Panc1 (cell line): ENCODE data around the gene B4GALNT4. TPM values are rescaled to one million over a fixed set of nuclear protein-coding genes. Genes with fewer than 3 reads are reported as not detected.

ENCODE experiments used
- ATAC-seq: fragments of 200-7000 bp; cut with Tn5 transposase; 2 replicates; pipeline ENCODE4 v1.9.1; 2020; ENCODE audit warnings: mild to moderate bottlenecking, moderate library complexity
- BruUV-seq: library from RNA; stranded (reverse); fragments of 400-500 nt; replicated peaks from 2 replicates; lab custom pipeline; 2021; lab: Mats Ljungman, UMichigan
- CTCF ChIA-PET: fragments of 300-600 bp; sonication (Branson Sonifier 250); formaldehyde crosslinking; loops from one replicate; lab custom pipeline; 2022; ENCODE audit warnings: antibody characterized with exemption; lab: Charles Lee
- POLR2A ChIA-PET: fragments of 300-600 bp; sonication (Branson Sonifier 250); formaldehyde crosslinking; loops from one replicate; lab custom pipeline; 2022; ENCODE audit warnings: antibody characterized with exemption; lab: Charles Lee
- DNase-seq: peaks from one replicate; pipeline ENCODE4 v3.0.0-alpha.2; 2010; ENCODE audit warnings: low read depth, low spot score
- H3K27ac ChIP-seq: 2 replicates; pipeline ENCODE4 v1.5.1; 2011; ENCODE audit warnings: mild to moderate bottlenecking, low read length, inconsistent platforms
- H3K27me3 ChIP-seq: fragments of 200-500 bp; sonication (Bioruptor generic); 2 replicates; pipeline ENCODE4 v1.6.0; 2014; ENCODE audit warnings: low read length, inconsistent platforms; ENCODE audit not compliant: control insufficient read depth, insufficient read depth
- H3K36me3 ChIP-seq: fragments of 200-500 bp; sonication (Bioruptor generic); 2 replicates; pipeline ENCODE4 v1.5.1; 2014; ENCODE audit warnings: inconsistent platforms, mild to moderate bottlenecking, low read length, moderate library complexity; ENCODE audit not compliant: control insufficient read depth, insufficient read depth
- H3K4me1 ChIP-seq: 2 replicates; pipeline ENCODE4 v1.5.1; 2011; ENCODE audit warnings: inconsistent platforms, mild to moderate bottlenecking, low read length, moderate library complexity; ENCODE audit not compliant: control insufficient read depth, insufficient read depth
- H3K4me3 ChIP-seq, 2 experiments: 2 replicates each; pipeline ENCODE4 v1.5.1; 2011 to 2012; ENCODE audit warnings: low read depth in 2 of 2, low read length in 2 of 2, mild to moderate bottlenecking in 2 of 2, inconsistent platforms in 1 of 2, moderate library complexity in 1 of 2
- H3K9me3 ChIP-seq: fragments of 200-500 bp; sonication (Bioruptor generic); 2 replicates; pipeline ENCODE4 v1.5.1; 2014; ENCODE audit warnings: low read depth, mild to moderate bottlenecking, inconsistent platforms, low read length, moderate library complexity; ENCODE audit not compliant: control insufficient read depth, insufficient read depth
- CTCF ChIP-seq: fragments of 450-650 bp; IDR thresholded peaks from 2 replicates; pipeline ENCODE4 v1.5.1; 2017; ENCODE audit warnings: mild to moderate bottlenecking
- POLR2AphosphoS5 ChIP-seq: IDR thresholded peaks from 2 replicates; pipeline ENCODE4 v1.6.1; 2012; ENCODE audit warnings: mild to moderate bottlenecking, low read depth, low read length, moderate library complexity
- REST ChIP-seq, 2 experiments: IDR thresholded peaks; 2 replicates each; pipeline ENCODE4 v1.6.1; 2011 to 2012; ENCODE audit warnings: low read depth in 2 of 2, control low read depth in 1 of 2, low read length in 1 of 2, mild to moderate bottlenecking in 1 of 2, moderate library complexity in 1 of 2; ENCODE audit not compliant: insufficient read depth in 1 of 2
- SIN3A ChIP-seq: IDR thresholded peaks from 2 replicates; pipeline ENCODE4 v1.6.1; 2012; ENCODE audit warnings: low read depth, mild to moderate bottlenecking, low read length, moderate library complexity, borderline replicate concordance; ENCODE audit not compliant: insufficient read depth
- TCF7L2 ChIP-seq: IDR thresholded peaks from 2 replicates; pipeline ENCODE4 v1.6.1; 2011; ENCODE audit warnings: mild to moderate bottlenecking, low read depth, low read length, inconsistent platforms
- in situ Hi-C: cut with HindIII; loops from 2 replicates; pipeline ENCODE4 v1.10.0; 2016; ENCODE audit warnings: low sequenced_read_pairs, low pct_unique_long_range_greater_than_20kb
- intact Hi-C: fragments of 100-400 bp; cut with micrococcal nuclease; formaldehyde crosslinking; loops from one replicate; pipeline ENCODE4 v1.10.0; 2022; ENCODE audit not compliant: unreplicated experiment
- total RNA-seq: library from RNA; stranded (reverse); gene quantifications from one replicate; pipeline ENCODE4 v1.2.1, GENCODE V29; 2021; ENCODE audit not compliant: unreplicated experiment

The B4GALNT4 gene
- total RNA-seq, 1 experiment from 2014 or later = 122 TPM

GRCh38 chr11:396948-397548, 27.7 kb downstream of the B4GALNT4 start:
- Histone ChIP-seq H3K4me1 (peaks cover 46% of the 10 kb centered on the region), H3K27me3 (no peaks in the 10 kb centered on the region), H3K36me3 (no peaks in the 10 kb centered on the region), H3K27ac (no peak overlapping the region), H3K4me3 (peak overlapping the region in 1 of 2 experiments; percentile 1; a peak in 1 of 4 replicates), H3K9me3 (no peaks in the 10 kb centered on the region)
- ChIA-PET POLR2A (interaction anchor here (0.5 kb wide), 1 partner anchor 21 kb away, joined by 6 read pairs; no protein-coding TSS in a partner anchor), CTCF (interaction anchor here (1.3 to 1.8 kb wide), 3 partner anchors 10 to 51 kb away, joined by 5 to 17 read pairs (median 8); no protein-coding TSS in a partner anchor)
- ATAC-seq = no peak
- DNase-seq = no peak
- intact Hi-C loops (no loop called here), in situ Hi-C loops (no loop called here)
- TF ChIP-seq TCF7L2 (no peak), CTCF (peak; percentile 4; the same call in 1 of the 2 replicates)
- BruUV-seq = no TSS peak

GRCh38 chr11:398826-399225, 29.5 kb downstream of the B4GALNT4 start:
- POLR2A ChIA-PET = interaction anchor here (0.5 to 0.7 kb wide), 2 partner anchors 9 to 43 kb away, joined by 6 to 15 read pairs; no protein-coding TSS in a partner anchor
- in situ Hi-C loops = no loop called here
- Histone ChIP-seq H3K4me1 (peaks cover 30% of the 10 kb centered on the region), H3K9me3 (no peaks in the 10 kb centered on the region), H3K27ac (no peak overlapping the region), H3K27me3 (no peaks in the 10 kb centered on the region), H3K4me3 (no peak overlapping the region), H3K36me3 (no peaks in the 10 kb centered on the region)
- TF ChIP-seq TCF7L2 = no peak
- TF ChIP-seq CTCF = no peak
- no peak for TF ChIP-seq POLR2AphosphoS5
- TF ChIP-seq SIN3A = no peak
- no peak for TF ChIP-seq REST (IDR thresholded peaks at IDR 0.05; ENCODE audit: insufficient read depth in 1 of 2, low read depth in 2 of 2, low read length in 1 of 2)
- DNase-seq (no peak), ATAC-seq (no peak)
- intact Hi-C loops = no loop called here
- CTCF ChIA-PET = interaction anchor here (0.5 to 0.9 kb wide), 3 partner anchors 23 to 135 kb away, joined by 3 to 7 read pairs (median 4); no protein-coding TSS in a partner anchor
- BruUV-seq = no TSS peak
